A549 (cell line): ENCODE data around the gene PTPRN2. TPM values are rescaled to one million over a fixed set of nuclear protein-coding genes. Genes with fewer than 3 reads are reported as not detected.

Source experiments
- ATAC-seq, 2 experiments: fragments of 200-7000 bp in 1 of 2; fragments of >200 bp in 1 of 2; cut with Nextera tagmentation in 1 of 2; cut with Tn5 transposase in 1 of 2; 3 replicates each; pipeline versions ENCODE4 v1.8.0 to v1.9.1; 2018 to 2020; ENCODE audit warnings: mild to moderate bottlenecking in 1 of 2, moderate library complexity in 1 of 2
- CTCF ChIA-PET: fragments of 300-600 bp; sonication (Branson Sonifier 250); formaldehyde crosslinking; extraction: SDS; loops from one replicate; lab custom pipeline; 2021; ENCODE audit warnings: antibody characterized with exemption, inconsistent platforms; lab: Yijun Ruan, JAX
- POLR2A ChIA-PET: fragments of 350-600 bp; formaldehyde crosslinking; extraction: SDS; loops from one replicate; lab custom pipeline; 2021; ENCODE audit warnings: antibody characterized with exemption, inconsistent platforms; lab: Yijun Ruan, JAX
- DNase-seq, 2 experiments: peaks; one replicate each; pipeline versions ENCODE4 v3.0.0 to v3.0.0-alpha.2; 2011 to 2016; ENCODE audit warnings: low read depth in 1 of 2, low spot score in 1 of 2
- FAIRE-seq: peaks from 2 replicates; lab custom pipeline; 2011; peaks lifted over from hg19 to GRCh38; lab: Jason Lieb, UNC
- H3K27ac ChIP-seq, 2 experiments: fragments of >200 bp; sonication (Bioruptor Twin); formaldehyde crosslinking; 3 replicates each; pipeline ENCODE4 v1.5.1; 2016 to 2017
- H3K4me1 ChIP-seq: fragments of >200 bp; sonication (Bioruptor Twin); formaldehyde crosslinking; 3 replicates; pipeline ENCODE4 v1.6.1; 2016
- H3K4me2 ChIP-seq: fragments of >200 bp; sonication (Bioruptor Twin); formaldehyde crosslinking; 3 replicates; pipeline ENCODE4 v1.6.1; 2016
- H3K4me3 ChIP-seq: fragments of >200 bp; sonication (Bioruptor Twin); formaldehyde crosslinking; 3 replicates; pipeline ENCODE4 v1.5.1; 2016
- H3K9me3 ChIP-seq: fragments of >200 bp; sonication (Bioruptor Twin); formaldehyde crosslinking; 3 replicates; pipeline ENCODE4 v1.6.1; 2016
- CBX8 ChIP-seq: fragments of 200-600 bp; sonication (generic); IDR thresholded peaks from 2 replicates; pipeline ENCODE4 v1.6.1; 2016
- CHD2 ChIP-seq: fragments of 150-350 bp; IDR thresholded peaks from 2 replicates; pipeline ENCODE4 v1.6.1; 2014; ENCODE audit warnings: low read length; ENCODE audit not compliant: partially characterized antibody
- ESRRA ChIP-seq: fragments of 150-350 bp; IDR thresholded peaks from 2 replicates; pipeline ENCODE4 v1.6.1; 2014; ENCODE audit warnings: mild to moderate bottlenecking, low read length, borderline replicate concordance
- HOXB5 ChIP-seq: fragments of 250-450 bp; sonication (Bioruptor Pico); IDR thresholded peaks from 2 replicates; pipeline ENCODE4 v1.5.0; 2020; ENCODE audit warnings: mild to moderate bottlenecking, moderate library complexity
- JUNB ChIP-seq: fragments of >200 bp; sonication (Bioruptor Twin); formaldehyde crosslinking; IDR thresholded peaks from 2 replicates; pipeline ENCODE4 v1.6.1; 2016
- KDM5A ChIP-seq: fragments of 200-600 bp; sonication (generic); IDR thresholded peaks from 2 replicates; pipeline ENCODE4 v1.6.1; 2016; ENCODE audit warnings: antibody characterized with exemption, mild to moderate bottlenecking
- MAZ ChIP-seq: fragments of 150-350 bp; IDR thresholded peaks from 2 replicates; pipeline ENCODE4 v1.6.1; 2014; ENCODE audit warnings: antibody characterized with exemption, low read depth, low read length, borderline replicate concordance
- RCOR1 ChIP-seq: fragments of 150-350 bp; IDR thresholded peaks from 2 replicates; pipeline ENCODE4 v1.6.1; 2014; ENCODE audit warnings: antibody characterized with exemption, low read length, low read depth
- RFX5 ChIP-seq: fragments of 450-650 bp; IDR thresholded peaks from 2 replicates; pipeline ENCODE4 v1.7.1; 2014; ENCODE audit warnings: antibody characterized with exemption, mild to moderate bottlenecking, moderate library complexity
- TFCP2L1 ChIP-seq: fragments of 250-450 bp; sonication (Bioruptor Pico); IDR thresholded peaks from 2 replicates; pipeline ENCODE4 v1.5.0; 2021; ENCODE audit warnings: mild to moderate bottlenecking
- ZFP36 ChIP-seq: fragments of 450-650 bp; IDR thresholded peaks from 2 replicates; pipeline ENCODE4 v1.6.1; 2014; ENCODE audit warnings: borderline replicate concordance; ENCODE audit not compliant: partially characterized antibody
- ZSCAN20 ChIP-seq: fragments of 250-450 bp; sonication (Bioruptor Pico); IDR thresholded peaks from 2 replicates; pipeline ENCODE4 v1.8.0; 2022; ENCODE audit warnings: mild to moderate bottlenecking, moderate library complexity
- WGBS: methylation state at CpG from one replicate; pipeline ENCODE4 v1.1.6; 2017; ENCODE audit errors: missing lambda C conversion rate; 5-methylcytosine and 5-hydroxymethylcytosine counted together
- polyA plus RNA-seq, 4 experiments: library from polyadenylated mRNA; depleted of rRNA in 3 of 4; stranded (reverse); fragments of >200 nt; fragmentation: RNase III in 1 of 4; extraction: RNeasy Plus Mini Kit Qiagen cat#74134 plus additional on column Dnase treatment in 1 of 4; gene quantifications; 2 replicates in 3 of 4; 3 replicates in 1 of 4; pipeline ENCODE4 v1.2.3, GENCODE V29; 2011 to 2017
- TF ChIP-seq, protein P1 (sequence below): fragments of 250-450 bp; sonication (Bioruptor Pico); IDR thresholded peaks from 2 replicates; pipeline ENCODE4 v1.5.0; 2021; ENCODE audit warnings: mild to moderate bottlenecking, moderate library complexity, borderline replicate concordance
- TF ChIP-seq, protein P2 (sequence below): fragments of >200 bp; sonication (Bioruptor Twin); formaldehyde crosslinking; IDR thresholded peaks from 2 replicates; pipeline ENCODE4 v1.6.1; 2016
- TF ChIP-seq, protein P3 (sequence below): fragments of 200-600 bp; sonication (generic); IDR thresholded peaks from 2 replicates; pipeline ENCODE4 v1.6.1; 2016; ENCODE audit warnings: antibody characterized with exemption, mild to moderate bottlenecking, moderate library complexity
- TF ChIP-seq, protein P4 (sequence below): fragments of 150-350 bp; IDR thresholded peaks from 2 replicates; pipeline ENCODE4 v1.6.1; 2014; ENCODE audit warnings: low read depth, mild to moderate bottlenecking, low read length
- TF ChIP-seq, protein P5 (sequence below): fragments of >200 bp; sonication (Bioruptor Twin); formaldehyde crosslinking; IDR thresholded peaks from 3 replicates; pipeline ENCODE4 v1.5.1; 2016

PTPRN2 gene
- polyA plus RNA-seq, 2 of the 4 experiments (the other 2 are of a cell fraction), result 0.41 to 1.2 TPM

DNA sequence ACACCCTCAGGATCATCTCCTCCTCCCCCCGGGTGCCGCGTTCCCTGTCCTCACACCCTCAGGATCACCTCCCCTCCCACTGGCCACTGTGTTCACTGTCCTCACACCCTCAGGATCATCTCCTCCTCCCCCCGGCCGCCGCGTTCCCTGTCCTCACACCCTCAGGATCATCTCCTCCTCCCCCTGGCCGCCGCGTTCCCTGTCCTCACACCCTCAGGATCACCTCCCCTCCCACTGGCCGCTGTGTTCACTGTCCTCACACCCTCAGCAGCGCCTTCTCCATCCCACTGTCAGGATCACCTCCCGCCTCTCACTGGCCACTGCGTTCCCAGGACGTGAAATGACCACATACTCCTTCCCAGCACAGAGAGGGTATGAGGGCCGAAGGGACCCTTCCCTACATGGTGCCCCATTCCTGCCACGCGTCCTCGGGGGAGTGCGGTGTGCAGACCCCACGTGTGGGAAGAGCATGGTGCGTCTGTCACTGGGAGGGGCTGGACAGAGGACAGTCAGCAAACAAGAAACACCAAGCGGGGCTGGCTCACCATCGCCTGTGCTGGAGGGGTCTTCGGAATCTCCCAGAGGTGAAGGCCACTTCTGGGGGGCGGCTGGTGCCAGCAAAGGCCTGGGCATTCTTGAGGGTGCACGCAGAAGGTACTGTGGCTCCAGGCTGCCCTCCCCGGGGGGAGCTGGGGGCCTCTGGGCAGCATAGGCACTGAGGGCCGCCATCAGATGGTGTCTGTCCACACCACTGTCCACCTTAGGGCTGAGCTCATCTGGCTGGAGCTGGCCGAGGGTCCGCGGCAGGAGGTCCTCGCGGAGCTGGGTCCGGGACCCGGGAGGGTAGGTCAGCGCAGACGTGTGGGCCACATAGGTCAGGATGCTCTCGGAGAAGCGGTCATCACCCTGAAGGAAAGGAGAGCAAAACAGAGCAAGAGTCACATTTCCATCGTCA, 421.0 kb downstream of the PTPRN2 start:
- no peak for FAIRE-seq
- DNase-seq, result no peak
- Histone ChIP-seq H3K4me1 (no peaks in the 10 kb centered on the region), H3K4me3 (no peak overlapping the region), H3K9me3 (no peaks in the 10 kb centered on the region), H3K27ac (no peak overlapping the region)
- CTCF ChIA-PET, result no interaction called here
- no peak for ATAC-seq
- 51% methylated on average over 31 of the region's 41 CpGs for WGBS
- TF ChIP-seq, protein P1, sequence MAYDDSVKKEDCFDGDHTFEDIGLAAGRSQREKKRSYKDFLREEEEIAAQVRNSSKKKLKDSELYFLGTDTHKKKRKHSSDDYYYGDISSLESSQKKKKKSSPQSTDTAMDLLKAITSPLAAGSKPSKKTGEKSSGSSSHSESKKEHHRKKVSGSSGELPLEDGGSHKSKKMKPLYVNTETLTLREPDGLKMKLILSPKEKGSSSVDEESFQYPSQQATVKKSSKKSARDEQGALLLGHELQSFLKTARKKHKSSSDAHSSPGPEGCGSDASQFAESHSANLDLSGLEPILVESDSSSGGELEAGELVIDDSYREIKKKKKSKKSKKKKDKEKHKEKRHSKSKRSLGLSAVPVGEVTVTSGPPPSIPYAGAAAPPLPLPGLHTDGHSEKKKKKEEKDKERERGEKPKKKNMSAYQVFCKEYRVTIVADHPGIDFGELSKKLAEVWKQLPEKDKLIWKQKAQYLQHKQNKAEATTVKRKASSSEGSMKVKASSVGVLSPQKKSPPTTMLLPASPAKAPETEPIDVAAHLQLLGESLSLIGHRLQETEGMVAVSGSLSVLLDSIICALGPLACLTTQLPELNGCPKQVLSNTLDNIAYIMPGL (CRISPR knock-in tag), result no peak
- no peak for TF ChIP-seq ESRRA
- TF ChIP-seq, protein P2, sequence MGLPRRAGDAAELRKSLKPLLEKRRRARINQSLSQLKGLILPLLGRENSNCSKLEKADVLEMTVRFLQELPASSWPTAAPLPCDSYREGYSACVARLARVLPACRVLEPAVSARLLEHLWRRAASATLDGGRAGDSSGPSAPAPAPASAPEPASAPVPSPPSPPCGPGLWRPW, result no peak
- TF ChIP-seq, protein P3, sequence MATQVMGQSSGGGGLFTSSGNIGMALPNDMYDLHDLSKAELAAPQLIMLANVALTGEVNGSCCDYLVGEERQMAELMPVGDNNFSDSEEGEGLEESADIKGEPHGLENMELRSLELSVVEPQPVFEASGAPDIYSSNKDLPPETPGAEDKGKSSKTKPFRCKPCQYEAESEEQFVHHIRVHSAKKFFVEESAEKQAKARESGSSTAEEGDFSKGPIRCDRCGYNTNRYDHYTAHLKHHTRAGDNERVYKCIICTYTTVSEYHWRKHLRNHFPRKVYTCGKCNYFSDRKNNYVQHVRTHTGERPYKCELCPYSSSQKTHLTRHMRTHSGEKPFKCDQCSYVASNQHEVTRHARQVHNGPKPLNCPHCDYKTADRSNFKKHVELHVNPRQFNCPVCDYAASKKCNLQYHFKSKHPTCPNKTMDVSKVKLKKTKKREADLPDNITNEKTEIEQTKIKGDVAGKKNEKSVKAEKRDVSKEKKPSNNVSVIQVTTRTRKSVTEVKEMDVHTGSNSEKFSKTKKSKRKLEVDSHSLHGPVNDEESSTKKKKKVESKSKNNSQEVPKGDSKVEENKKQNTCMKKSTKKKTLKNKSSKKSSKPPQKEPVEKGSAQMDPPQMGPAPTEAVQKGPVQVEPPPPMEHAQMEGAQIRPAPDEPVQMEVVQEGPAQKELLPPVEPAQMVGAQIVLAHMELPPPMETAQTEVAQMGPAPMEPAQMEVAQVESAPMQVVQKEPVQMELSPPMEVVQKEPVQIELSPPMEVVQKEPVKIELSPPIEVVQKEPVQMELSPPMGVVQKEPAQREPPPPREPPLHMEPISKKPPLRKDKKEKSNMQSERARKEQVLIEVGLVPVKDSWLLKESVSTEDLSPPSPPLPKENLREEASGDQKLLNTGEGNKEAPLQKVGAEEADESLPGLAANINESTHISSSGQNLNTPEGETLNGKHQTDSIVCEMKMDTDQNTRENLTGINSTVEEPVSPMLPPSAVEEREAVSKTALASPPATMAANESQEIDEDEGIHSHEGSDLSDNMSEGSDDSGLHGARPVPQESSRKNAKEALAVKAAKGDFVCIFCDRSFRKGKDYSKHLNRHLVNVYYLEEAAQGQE, result no peak
- TF ChIP-seq TFCP2L1 (CRISPR knock-in tag), result no peak
- TF ChIP-seq ZSCAN20 (CRISPR knock-in tag), result no peak
- no peak for TF ChIP-seq RFX5
- no peak for TF ChIP-seq CBX8
- TF ChIP-seq, all 56 proteins: peak for 0
- POLR2A ChIA-PET, result no interaction called here
- H3K4me2 ChIP-seq, result no peak overlapping the region

DNA sequence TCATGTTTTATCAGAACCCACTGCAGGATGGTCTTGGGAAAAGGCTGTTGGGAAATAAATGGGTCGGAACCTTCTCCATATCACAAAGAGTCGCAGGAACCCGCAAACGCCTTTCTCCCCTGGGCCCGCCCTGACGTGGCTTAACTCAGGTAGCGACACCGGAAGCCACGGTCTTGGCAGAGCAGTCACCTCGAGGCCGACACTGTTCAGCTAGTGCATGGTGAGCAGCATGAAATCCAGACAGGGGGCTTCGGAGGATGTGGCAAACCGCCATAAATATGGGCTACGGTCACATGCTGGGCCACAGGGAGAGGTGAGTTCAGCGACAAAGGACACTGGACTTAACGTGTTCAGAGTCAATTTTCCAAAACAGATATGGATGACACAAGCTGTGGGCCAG, 421.9 kb downstream of the PTPRN2 start:
- no peak overlapping the region for H3K4me3 ChIP-seq
- DNase-seq (no peak), ATAC-seq (no peak), FAIRE-seq (no peak)
- H3K4me2 ChIP-seq, result no peak overlapping the region
- 56% methylated on average over 16 of the region's 16 CpGs for WGBS
- no peaks in the 10 kb centered on the region for H3K9me3 ChIP-seq
- TF ChIP-seq ZFP36 (no peak), MAZ (no peak), HOXB5 (CRISPR knock-in tag) (no peak), JUNB (no peak), RCOR1 (no peak), KDM5A (no peak), ZSCAN20 (CRISPR knock-in tag) (no peak), CHD2 (no peak)
- TF ChIP-seq, protein P4, sequence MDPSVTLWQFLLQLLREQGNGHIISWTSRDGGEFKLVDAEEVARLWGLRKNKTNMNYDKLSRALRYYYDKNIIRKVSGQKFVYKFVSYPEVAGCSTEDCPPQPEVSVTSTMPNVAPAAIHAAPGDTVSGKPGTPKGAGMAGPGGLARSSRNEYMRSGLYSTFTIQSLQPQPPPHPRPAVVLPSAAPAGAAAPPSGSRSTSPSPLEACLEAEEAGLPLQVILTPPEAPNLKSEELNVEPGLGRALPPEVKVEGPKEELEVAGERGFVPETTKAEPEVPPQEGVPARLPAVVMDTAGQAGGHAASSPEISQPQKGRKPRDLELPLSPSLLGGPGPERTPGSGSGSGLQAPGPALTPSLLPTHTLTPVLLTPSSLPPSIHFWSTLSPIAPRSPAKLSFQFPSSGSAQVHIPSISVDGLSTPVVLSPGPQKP, result no peak
- TF ChIP-seq, protein P5, sequence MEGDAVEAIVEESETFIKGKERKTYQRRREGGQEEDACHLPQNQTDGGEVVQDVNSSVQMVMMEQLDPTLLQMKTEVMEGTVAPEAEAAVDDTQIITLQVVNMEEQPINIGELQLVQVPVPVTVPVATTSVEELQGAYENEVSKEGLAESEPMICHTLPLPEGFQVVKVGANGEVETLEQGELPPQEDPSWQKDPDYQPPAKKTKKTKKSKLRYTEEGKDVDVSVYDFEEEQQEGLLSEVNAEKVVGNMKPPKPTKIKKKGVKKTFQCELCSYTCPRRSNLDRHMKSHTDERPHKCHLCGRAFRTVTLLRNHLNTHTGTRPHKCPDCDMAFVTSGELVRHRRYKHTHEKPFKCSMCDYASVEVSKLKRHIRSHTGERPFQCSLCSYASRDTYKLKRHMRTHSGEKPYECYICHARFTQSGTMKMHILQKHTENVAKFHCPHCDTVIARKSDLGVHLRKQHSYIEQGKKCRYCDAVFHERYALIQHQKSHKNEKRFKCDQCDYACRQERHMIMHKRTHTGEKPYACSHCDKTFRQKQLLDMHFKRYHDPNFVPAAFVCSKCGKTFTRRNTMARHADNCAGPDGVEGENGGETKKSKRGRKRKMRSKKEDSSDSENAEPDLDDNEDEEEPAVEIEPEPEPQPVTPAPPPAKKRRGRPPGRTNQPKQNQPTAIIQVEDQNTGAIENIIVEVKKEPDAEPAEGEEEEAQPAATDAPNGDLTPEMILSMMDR, result no peak
- POLR2A ChIA-PET, result no interaction called here
- no peaks in the 10 kb centered on the region for H3K4me1 ChIP-seq
- H3K27ac ChIP-seq, result no peak overlapping the region
- CTCF ChIA-PET, result no interaction called here
